Natural killer cell (primary cell): ENCODE data around the gene HACD3. TPM values are rescaled to one million over a fixed set of nuclear protein-coding genes. Genes with fewer than 3 reads are reported as not detected.

ENCODE experiments used
- ATAC-seq, 3 donors: fragments of 150-1000 bp in 2 of 3; fragments of 200-7000 bp in 1 of 3; cut with Tn5 transposase; 1 replicate in 1 of 3; 2 replicates in 2 of 3; pipeline ENCODE4 v1.10.0; 2021; ENCODE audit warnings: mild to moderate bottlenecking in 2 of 3, moderate library complexity in 2 of 3
- DNase-seq, 2 donors: peaks; one replicate each; pipeline versions ENCODE4 v3.0.0 to v3.0.0-alpha.2; 2013 to 2021; ENCODE audit warnings: mixed read lengths in 1 of 2
- H3K27ac ChIP-seq: one replicate; pipeline ENCODE4 v1.5.1; 2013; ENCODE audit warnings: mild to moderate bottlenecking, low read length
- H3K27me3 ChIP-seq: one replicate; pipeline ENCODE4 v1.6.1; 2013; ENCODE audit warnings: low read length; ENCODE audit not compliant: control insufficient read depth, insufficient read depth
- H3K36me3 ChIP-seq: one replicate; pipeline ENCODE4 v1.6.1; 2013; ENCODE audit warnings: low read length; ENCODE audit not compliant: control insufficient read depth, insufficient read depth
- H3K4me1 ChIP-seq: one replicate; pipeline ENCODE4 v1.6.1; 2013; ENCODE audit warnings: low read length; ENCODE audit not compliant: control insufficient read depth, insufficient read depth
- H3K4me3 ChIP-seq: one replicate; pipeline ENCODE4 v1.5.1; 2013; ENCODE audit warnings: low read length
- H3K9me3 ChIP-seq: one replicate; pipeline ENCODE4 v1.6.1; 2013; ENCODE audit warnings: low read length; ENCODE audit not compliant: control insufficient read depth, insufficient read depth
- H3K27ac Mint-ChIP-seq, 2 donors: one replicate each; pipeline ENCODE4 v1.8.0; 2022; ENCODE audit warnings: mild to moderate bottlenecking in 2 of 2, mixed read lengths in 2 of 2, moderate library complexity in 1 of 2
- H3K27me3 Mint-ChIP-seq, 2 donors: one replicate each; pipeline ENCODE4 v1.8.0; 2022; ENCODE audit warnings: low read depth in 2 of 2, mixed read lengths in 2 of 2
- H3K36me3 Mint-ChIP-seq: one replicate; pipeline ENCODE4 v1.8.0; 2022; ENCODE audit warnings: mixed read lengths
- H3K4me1 Mint-ChIP-seq, 2 donors: one replicate each; pipeline ENCODE4 v1.8.0; 2022; ENCODE audit warnings: mixed read lengths in 2 of 2
- H3K4me3 Mint-ChIP-seq: one replicate; pipeline ENCODE4 v1.8.0; 2022; ENCODE audit warnings: mild to moderate bottlenecking, moderate library complexity, mixed read lengths
- H3K9me3 Mint-ChIP-seq, 2 donors: one replicate each; pipeline ENCODE4 v1.8.0; 2022; ENCODE audit warnings: mixed read lengths in 2 of 2
- CTCF ChIP-seq: fragments of 200-600 bp; IDR thresholded peaks from one replicate; pipeline ENCODE4 v1.8.0; 2022; ENCODE audit warnings: antibody characterized with exemption
- WGBS: methylation state at CpG from one replicate; pipeline ENCODE4 v1.1.7; 2013; ENCODE audit warnings: missing lambda C conversion rate; ENCODE audit not compliant: insufficient coverage; 5-methylcytosine and 5-hydroxymethylcytosine counted together
- intact Hi-C: fragments of 100-400 bp; cut with micrococcal nuclease; formaldehyde crosslinking; loops from one replicate; pipeline ENCODE4 v1.14.2; 2022
- total RNA-seq, 4 donors: library from RNA; stranded (reverse); fragments of 120-200 nt in 1 of 4; gene quantifications; one replicate each; pipeline versions ENCODE4 v1.2.3 to v1.2.4, GENCODE V29; 2013 to 2022

The HACD3 gene
- total RNA-seq, 3 donors from 2014 or later (not counting 1 experiment from before 2014, with no cell fraction given): 13.5 to 24.7 (median 15.1) TPM

DNA sequence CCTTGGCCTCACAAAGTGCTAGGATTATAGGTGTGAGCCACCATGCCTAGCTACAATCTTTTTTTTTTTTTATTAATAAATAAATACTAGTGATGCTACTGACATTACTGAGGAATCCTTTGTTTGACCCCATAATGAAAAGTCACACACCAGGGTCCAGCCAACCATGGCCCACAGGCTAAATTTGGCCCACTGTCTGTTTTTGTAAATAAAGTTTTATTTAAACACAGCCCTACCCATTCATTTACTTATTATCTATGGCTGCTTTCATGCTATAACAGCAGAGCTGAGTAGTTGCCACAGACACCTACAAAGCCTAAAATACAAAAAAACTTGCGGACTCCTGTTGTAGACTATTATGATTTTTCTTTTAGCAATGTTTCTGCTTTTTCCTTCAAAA, 73.3 kb downstream of the HACD3 start:
- 100% methylated on average over 1 of the region's 1 CpG for WGBS
- intact Hi-C loops: no loop called here
- no peak for ATAC-seq

DNA sequence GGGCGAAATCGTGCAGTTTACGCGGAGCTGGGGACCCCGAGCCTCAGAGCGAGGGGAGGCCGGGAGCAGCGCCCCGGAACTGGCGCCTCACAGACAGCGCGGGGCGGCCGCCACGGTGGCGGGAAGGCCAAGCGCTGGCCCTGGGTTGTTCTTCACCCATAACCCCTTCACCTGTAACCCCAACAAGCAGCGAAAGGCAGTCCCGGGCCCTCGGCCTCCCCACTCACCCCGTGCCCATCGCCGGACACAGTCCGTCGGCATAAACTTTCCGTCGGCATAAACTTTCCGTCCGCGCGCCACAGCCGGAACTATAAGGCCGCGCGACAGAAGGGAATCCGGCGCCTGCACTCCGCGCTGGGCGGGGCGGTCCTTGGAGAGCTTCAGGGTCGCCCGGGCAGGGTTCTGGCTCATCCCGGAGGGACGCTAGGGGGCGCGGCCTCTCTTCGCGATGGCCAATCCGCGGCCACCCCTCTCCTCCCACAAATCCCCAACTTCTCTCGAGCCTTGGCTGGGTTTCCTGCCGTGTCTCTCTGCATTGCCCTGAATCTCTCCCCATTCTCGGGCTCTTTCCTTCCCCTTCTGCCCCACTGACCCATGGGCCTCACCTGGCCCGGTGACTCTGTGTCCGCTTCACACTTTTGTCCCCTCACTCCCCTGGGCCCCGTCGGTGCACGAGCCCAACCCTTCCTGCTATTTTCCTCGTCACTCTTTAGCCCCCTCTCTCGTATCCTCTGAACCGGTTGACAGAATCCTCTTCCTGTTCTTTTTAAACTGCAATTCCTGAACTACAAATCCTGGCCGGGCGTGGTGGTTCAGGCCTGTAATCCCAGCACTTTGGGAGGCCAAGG, 80.8 kb downstream of the HACD3 start, which contains the start of gene INTS14:
Gene INTS14, minus strand, starts transcription at position 261 of the 848 bp plus-strand sequence. CDS start 3,751 bp downstream, outside the sequence.
- Histone ChIP-seq H3K4me1 (peaks cover 24% of the 10 kb centered on the region), H3K36me3 (no peaks in the 10 kb centered on the region), H3K4me3 (peak within 1 kb of the TSS; percentile 79), H3K27ac (peak within 1 kb of the TSS; percentile 93), H3K27me3 (no peaks in the 10 kb centered on the region), H3K9me3 (no peaks in the 10 kb centered on the region)
- no peaks in the 10 kb centered on the region for H3K27me3 Mint-ChIP-seq
- peak within 1 kb of the TSS; percentile 99 for H3K4me3 Mint-ChIP-seq
- peak; percentile 30 for TF ChIP-seq CTCF
- intact Hi-C loops: loop anchor here (1.0 kb wide), 1 partner anchor 258 kb away; the partner anchor contains the start of gene RAB11A
- peak within 1 kb of the TSS; percentile 97 for H3K27ac Mint-ChIP-seq
- DNase-seq: peak; percentile 83 to 95
- H3K9me3 Mint-ChIP-seq: no peaks in the 10 kb centered on the region
- peak; percentile 94 to 96 (median 95) for ATAC-seq
- H3K36me3 Mint-ChIP-seq: no peaks in the 10 kb centered on the region
- 0% methylated on average over 64 of the region's 64 CpGs for WGBS
- H3K4me1 Mint-ChIP-seq: peaks cover 22 to 34% of the 10 kb centered on the region in 2 donors

More for the DNA sequence above, 73.3 kb downstream of the HACD3 start:
- H3K9me3 ChIP-seq: no peaks in the 10 kb centered on the region
- no peak overlapping the region for H3K27ac ChIP-seq
- no peaks in the 10 kb centered on the region for H3K4me1 Mint-ChIP-seq
- no peak overlapping the region for H3K4me3 Mint-ChIP-seq
- peaks cover 2% of the 10 kb centered on the region for H3K36me3 Mint-ChIP-seq
- DNase-seq: no peak
- no peak overlapping the region for H3K27ac Mint-ChIP-seq
- H3K27me3 Mint-ChIP-seq: no peaks in the 10 kb centered on the region
- peaks cover 34% of the 10 kb centered on the region for H3K36me3 ChIP-seq
- TF ChIP-seq CTCF: no peak
- no peak overlapping the region for H3K4me3 ChIP-seq
- H3K9me3 Mint-ChIP-seq: no peaks in the 10 kb centered on the region
- no peaks in the 10 kb centered on the region for H3K4me1 ChIP-seq
- H3K27me3 ChIP-seq: no peaks in the 10 kb centered on the region

DNA sequence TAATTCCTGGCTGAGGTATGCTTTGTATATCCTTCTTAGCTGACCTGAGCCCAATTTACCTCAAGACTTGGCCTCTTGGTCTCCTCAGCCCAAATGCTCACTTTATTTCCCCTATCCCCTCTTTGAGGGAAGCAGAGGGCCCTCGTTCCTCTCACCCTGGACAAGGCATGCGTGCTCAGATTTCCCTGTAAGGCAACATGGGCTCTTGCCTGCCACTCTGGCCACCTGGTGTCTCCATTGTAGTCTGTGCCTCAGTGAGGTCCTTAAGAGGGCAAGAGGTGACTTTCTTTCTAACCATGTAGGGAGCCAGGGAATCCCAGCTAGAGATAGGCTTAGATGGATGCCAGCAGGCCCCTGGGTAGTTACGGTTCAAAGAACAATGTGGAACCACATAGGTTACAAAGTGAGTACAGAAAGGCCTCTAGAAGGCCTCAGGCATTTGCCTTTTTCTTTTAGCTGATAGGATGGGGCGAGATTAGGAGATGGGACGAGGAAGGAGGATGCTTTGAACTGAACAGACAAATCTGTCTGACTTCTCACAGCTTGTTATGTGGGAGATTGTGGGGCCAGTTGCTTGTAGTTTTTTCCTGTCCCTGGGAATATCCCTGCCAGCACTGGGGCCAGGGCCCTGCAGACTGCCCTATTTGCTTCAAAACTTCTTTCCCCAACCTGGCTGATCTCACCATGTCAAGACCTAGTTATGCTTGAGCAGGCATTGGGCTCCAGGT, 81.8 kb downstream of the HACD3 start:
- intact Hi-C loops: loop anchor here (1.0 kb wide), 1 partner anchor 257 kb away; the partner anchor contains the start of gene RAB11A
- 86% methylated on average over 5 of the region's 5 CpGs for WGBS
- TF ChIP-seq CTCF: no peak

More for the DNA sequence above, 81.8 kb downstream of the HACD3 start:
- no peaks in the 10 kb centered on the region for H3K27me3 Mint-ChIP-seq
- peak overlapping the region; percentile 99 for H3K4me3 Mint-ChIP-seq
- H3K4me1 Mint-ChIP-seq: peaks cover 22 to 34% of the 10 kb centered on the region in 2 donors
- Histone ChIP-seq H3K27me3 (no peaks in the 10 kb centered on the region), H3K27ac (peak overlapping the region; percentile 93), H3K4me3 (peak overlapping the region; percentile 79), H3K9me3 (no peaks in the 10 kb centered on the region), H3K4me1 (peaks cover 24% of the 10 kb centered on the region), H3K36me3 (no peaks in the 10 kb centered on the region)
- DNase-seq (peak in 1 of 2 donors; percentile 19), ATAC-seq (no peak)
- no peaks in the 10 kb centered on the region for H3K36me3 Mint-ChIP-seq
- H3K9me3 Mint-ChIP-seq: no peaks in the 10 kb centered on the region
- H3K27ac Mint-ChIP-seq: peak overlapping the region; percentile 97
